ENCODE data around the gene HECTD1. TPM values are rescaled to one million over a fixed set of nuclear protein-coding genes. Genes with fewer than 3 reads are reported as not detected.
A peak's percentile ranks its signal among the peaks of the same experiment; 100 is the strongest.

The HECTD1 gene
- total RNA-seq, 1 donor from 2014 or later = 143 TPM

GRCh38 chr14:31142455-31143087, 65.0 kb downstream of the HECTD1 start:
- peaks cover 14% of the 10 kb centered on the region for H3K36me3 Mint-ChIP-seq

GRCh38 chr14:31139301-31139847, 68.2 kb downstream of the HECTD1 start:
- Mint-ChIP-seq H3K4me3 (no peak overlapping the region), H3K36me3 (peaks cover 18% of the 10 kb centered on the region), H3K4me1 (ENCODE audit: unreplicated experiment) (no peaks in the 10 kb centered on the region), H3K27ac (no peak overlapping the region), H3K9me3 (no peaks in the 10 kb centered on the region), H3K27me3 (no peaks in the 10 kb centered on the region)
- TF ChIP-seq CTCF (conservative IDR thresholded peaks at IDR 0.05) = no peak
- DNase-seq (ENCODE audit: extremely low spot score, unreplicated experiment) = no peak

More at GRCh38 chr14:31142455-31143087, 65.0 kb downstream of the HECTD1 start:
- Mint-ChIP-seq H3K4me3 (no peak overlapping the region), H3K27me3 (no peaks in the 10 kb centered on the region), H3K27ac (no peak overlapping the region), H3K9me3 (no peaks in the 10 kb centered on the region), H3K4me1 (ENCODE audit: unreplicated experiment) (no peaks in the 10 kb centered on the region)
- no peak for DNase-seq (ENCODE audit: extremely low spot score, unreplicated experiment)
- no peak for TF ChIP-seq CTCF (conservative IDR thresholded peaks at IDR 0.05)

- no peak overlapping the region for H3K4me3 Mint-ChIP-seq
- H3K27ac Mint-ChIP-seq = no peak overlapping the region
- H3K27me3 Mint-ChIP-seq = no peaks in the 10 kb centered on the region
- no peak for DNase-seq (ENCODE audit: extremely low spot score, unreplicated experiment)
- H3K36me3 Mint-ChIP-seq = peaks cover 18% of the 10 kb centered on the region
- no peak for TF ChIP-seq CTCF (conservative IDR thresholded peaks at IDR 0.05)
- no peaks in the 10 kb centered on the region for H3K9me3 Mint-ChIP-seq
- H3K4me1 Mint-ChIP-seq (ENCODE audit: unreplicated experiment) = no peaks in the 10 kb centered on the region
Observed at GRCh38 chr14:31138301-31138700, 69.3 kb downstream of the HECTD1 start.

GRCh38 chr14:31137214-31137889, 70.2 kb downstream of the HECTD1 start:
- Mint-ChIP-seq H3K4me3 (no peak overlapping the region), H3K9me3 (no peaks in the 10 kb centered on the region), H3K27ac (peak overlapping the region; percentile 6), H3K36me3 (peaks cover 21% of the 10 kb centered on the region), H3K4me1 (ENCODE audit: unreplicated experiment) (no peaks in the 10 kb centered on the region), H3K27me3 (no peaks in the 10 kb centered on the region)
- no peak for TF ChIP-seq CTCF (conservative IDR thresholded peaks at IDR 0.05)
- DNase-seq (ENCODE audit: extremely low spot score, unreplicated experiment) = no peak

- TF ChIP-seq CTCF (conservative IDR thresholded peaks at IDR 0.05) = no peak
- Mint-ChIP-seq H3K4me1 (ENCODE audit: unreplicated experiment) (no peaks in the 10 kb centered on the region), H3K27ac (no peak overlapping the region), H3K36me3 (peaks cover 25% of the 10 kb centered on the region), H3K4me3 (no peak overlapping the region), H3K27me3 (no peaks in the 10 kb centered on the region), H3K9me3 (no peaks in the 10 kb centered on the region)
- no peak for DNase-seq (ENCODE audit: extremely low spot score, unreplicated experiment)
Observed at GRCh38 chr14:31133133-31133532, 74.5 kb downstream of the HECTD1 start.
